RWPE1 (cell line): Measurements from ENCODE around the gene RASSF3.

ENCODE experiments used
- CTCF ChIA-PET: fragments of 350-600 bp; sonication (Branson Sonifier 250); formaldehyde crosslinking; extraction: SDS; loops from one replicate; lab custom pipeline; 2021; lab: Yijun Ruan, JAX
- POLR2A ChIA-PET: fragments of 400-600 bp; formaldehyde crosslinking; extraction: SDS; loops from one replicate; lab custom pipeline; 2020; ENCODE audit warnings: antibody characterized with exemption; ENCODE audit not compliant: low non-redundant PET; lab: Yijun Ruan, JAX
- DNase-seq: peaks from one replicate; pipeline ENCODE4 v3.0.0; 2012; ENCODE audit warnings: low spot score
- H3K27ac ChIP-seq: fragments of 450-650 bp; 2 replicates; pipeline ENCODE4 v1.5.1; 2017
- TF ChIP-seq, protein P1 (sequence below): fragments of 450-650 bp; conservative IDR thresholded peaks from 2 replicates; pipeline ENCODE4 v1.5.1; 2017; ENCODE audit warnings: low read depth, mild to moderate bottlenecking

The RASSF3 gene

DNA sequence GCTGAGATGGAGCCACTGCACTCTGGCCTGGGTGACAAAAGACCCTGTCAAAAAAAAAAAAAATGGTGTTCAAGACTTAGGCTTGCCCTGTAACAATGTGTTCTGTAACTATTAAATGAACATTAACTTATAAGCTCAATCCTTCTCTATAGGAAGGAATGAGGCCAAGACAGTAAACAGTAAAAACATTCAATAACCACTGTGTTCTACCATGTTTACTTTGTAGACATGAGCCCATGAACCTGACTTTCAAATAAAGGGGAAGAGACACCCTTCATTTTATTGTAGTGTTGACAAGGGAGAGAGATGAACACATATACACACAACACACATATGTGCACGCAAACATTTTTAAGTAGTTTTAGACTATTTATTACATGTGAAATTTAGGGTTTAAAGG, 20.1 kb upstream of the RASSF3 start:
- H3K27ac ChIP-seq: no peak overlapping the region
- ChIA-PET CTCF (interaction anchor here (0.6 kb wide), 2 partner anchors 19 to 376 kb away, joined by 3 to 4 read pairs; no protein-coding TSS in a partner anchor), POLR2A (interaction anchor here (0.7 kb wide), 1 partner anchor 12 kb away, joined by 5 read pairs; no protein-coding TSS in a partner anchor)
- no peak for DNase-seq
- TF ChIP-seq, protein P1, sequence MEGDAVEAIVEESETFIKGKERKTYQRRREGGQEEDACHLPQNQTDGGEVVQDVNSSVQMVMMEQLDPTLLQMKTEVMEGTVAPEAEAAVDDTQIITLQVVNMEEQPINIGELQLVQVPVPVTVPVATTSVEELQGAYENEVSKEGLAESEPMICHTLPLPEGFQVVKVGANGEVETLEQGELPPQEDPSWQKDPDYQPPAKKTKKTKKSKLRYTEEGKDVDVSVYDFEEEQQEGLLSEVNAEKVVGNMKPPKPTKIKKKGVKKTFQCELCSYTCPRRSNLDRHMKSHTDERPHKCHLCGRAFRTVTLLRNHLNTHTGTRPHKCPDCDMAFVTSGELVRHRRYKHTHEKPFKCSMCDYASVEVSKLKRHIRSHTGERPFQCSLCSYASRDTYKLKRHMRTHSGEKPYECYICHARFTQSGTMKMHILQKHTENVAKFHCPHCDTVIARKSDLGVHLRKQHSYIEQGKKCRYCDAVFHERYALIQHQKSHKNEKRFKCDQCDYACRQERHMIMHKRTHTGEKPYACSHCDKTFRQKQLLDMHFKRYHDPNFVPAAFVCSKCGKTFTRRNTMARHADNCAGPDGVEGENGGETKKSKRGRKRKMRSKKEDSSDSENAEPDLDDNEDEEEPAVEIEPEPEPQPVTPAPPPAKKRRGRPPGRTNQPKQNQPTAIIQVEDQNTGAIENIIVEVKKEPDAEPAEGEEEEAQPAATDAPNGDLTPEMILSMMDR: no peak

DNA sequence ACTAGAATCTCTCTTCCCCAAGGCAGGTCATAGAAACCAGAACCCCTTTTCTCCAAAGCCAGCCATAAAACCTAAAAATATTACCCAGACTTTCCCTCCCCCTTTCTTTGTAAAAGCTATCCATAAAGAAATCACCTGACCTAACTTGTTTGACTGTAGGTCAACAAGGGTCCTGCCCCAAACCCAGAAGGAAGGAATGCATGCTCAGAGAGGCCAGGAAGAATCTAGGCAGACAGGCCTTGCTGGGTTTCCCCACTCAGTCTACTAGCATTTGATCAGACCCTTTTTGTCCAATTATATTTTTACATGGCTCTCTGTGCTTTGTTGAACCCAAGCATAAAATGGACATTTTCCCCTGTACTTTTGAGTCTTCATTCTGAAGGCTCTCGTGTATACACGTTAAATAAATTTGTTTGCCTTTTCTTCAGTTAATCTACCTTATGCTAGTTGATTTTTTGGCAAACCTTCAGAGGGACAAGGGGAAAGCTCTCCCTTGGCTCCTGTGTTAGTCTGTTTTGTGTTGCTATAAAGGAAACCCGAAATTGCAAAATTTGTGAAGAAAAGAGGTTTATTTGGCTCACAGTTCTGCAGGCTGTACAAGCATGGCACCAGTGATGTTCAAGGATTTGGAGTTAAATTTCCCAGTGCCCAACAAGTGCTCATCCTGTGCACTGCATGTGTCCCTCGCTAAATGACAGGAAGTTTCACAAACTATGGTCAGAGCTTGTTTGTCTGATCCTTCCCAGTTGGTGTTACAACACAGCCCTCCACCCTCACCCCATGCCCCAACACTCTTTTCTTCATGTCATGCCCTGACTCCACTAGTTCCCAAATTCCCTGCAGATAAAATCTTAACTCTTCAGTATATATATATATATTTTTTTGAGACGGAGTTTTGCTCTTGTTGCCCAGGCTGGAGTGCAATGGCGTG, 14.2 kb upstream of the RASSF3 start:
- TF ChIP-seq, protein P1: no peak
- CTCF ChIA-PET: interaction anchor here (0.6 kb wide), 1 partner anchor 14 kb away, joined by 3 read pairs; no protein-coding TSS in a partner anchor
- no peak for DNase-seq
- H3K27ac ChIP-seq: no peak overlapping the region
- POLR2A ChIA-PET: no interaction called here

GRCh38 chr12:64598831-64599230, 11.5 kb upstream of the RASSF3 start:
- CTCF ChIA-PET: no interaction called here
- no peak for DNase-seq
- TF ChIP-seq, protein P1: no peak
- POLR2A ChIA-PET: no interaction called here
- H3K27ac ChIP-seq: no peak overlapping the region

DNA sequence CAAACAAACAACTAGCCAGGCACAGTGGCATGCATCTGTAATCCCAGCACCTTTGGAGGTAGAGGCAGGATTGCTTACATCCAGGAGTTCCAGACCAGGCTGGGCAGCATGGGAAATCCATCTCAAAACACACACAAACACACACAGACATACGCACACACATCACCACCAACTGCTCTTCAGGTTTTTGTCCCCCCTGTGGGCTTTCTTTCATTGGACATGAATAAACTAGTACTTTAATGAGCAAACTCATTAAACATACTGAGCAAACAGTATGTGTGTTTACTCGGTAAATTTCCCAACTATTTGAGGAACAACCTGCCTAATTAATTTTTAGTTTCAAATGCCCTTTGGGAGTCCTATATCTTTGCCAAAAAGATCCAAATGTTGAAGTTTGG, 10.1 kb upstream of the RASSF3 start:
- H3K27ac ChIP-seq: no peak overlapping the region
- CTCF ChIA-PET: no interaction called here
- TF ChIP-seq, protein P1: no peak
- DNase-seq: no peak
- POLR2A ChIA-PET: no interaction called here

DNA sequence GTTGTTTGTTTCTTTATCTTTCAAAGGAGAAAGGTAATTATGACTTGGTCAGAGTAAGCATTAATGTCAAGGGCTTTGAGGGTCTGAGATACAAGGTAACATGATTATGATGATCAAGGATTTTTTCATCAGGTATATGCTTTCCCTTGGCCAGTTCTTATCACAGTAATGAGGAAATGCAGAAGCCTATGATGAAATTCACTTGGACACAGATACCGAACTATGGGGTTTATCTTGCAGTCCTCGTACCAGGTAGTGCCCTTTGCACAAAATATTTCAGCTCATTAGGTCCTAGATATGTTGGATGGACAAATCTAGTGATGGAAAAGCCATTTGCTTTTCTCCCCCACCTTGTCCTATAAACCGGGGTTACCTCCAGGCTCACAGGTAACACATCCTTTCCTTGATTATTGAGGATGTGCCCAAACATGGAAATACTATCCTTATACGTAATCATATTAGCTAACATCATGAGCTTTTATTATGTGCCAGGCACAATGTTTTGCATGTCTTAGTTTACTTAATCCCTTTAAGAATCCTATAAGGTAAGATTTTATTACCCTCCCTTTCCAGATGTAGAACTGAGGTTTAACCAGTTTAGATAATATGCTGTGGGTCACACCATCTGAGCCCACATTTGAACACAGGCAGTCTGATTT, 7.0 kb upstream of the RASSF3 start:
- POLR2A ChIA-PET: no interaction called here
- DNase-seq: no peak
- TF ChIP-seq, protein P1: no peak
- H3K27ac ChIP-seq: no peak overlapping the region
- CTCF ChIA-PET: no interaction called here

DNA sequence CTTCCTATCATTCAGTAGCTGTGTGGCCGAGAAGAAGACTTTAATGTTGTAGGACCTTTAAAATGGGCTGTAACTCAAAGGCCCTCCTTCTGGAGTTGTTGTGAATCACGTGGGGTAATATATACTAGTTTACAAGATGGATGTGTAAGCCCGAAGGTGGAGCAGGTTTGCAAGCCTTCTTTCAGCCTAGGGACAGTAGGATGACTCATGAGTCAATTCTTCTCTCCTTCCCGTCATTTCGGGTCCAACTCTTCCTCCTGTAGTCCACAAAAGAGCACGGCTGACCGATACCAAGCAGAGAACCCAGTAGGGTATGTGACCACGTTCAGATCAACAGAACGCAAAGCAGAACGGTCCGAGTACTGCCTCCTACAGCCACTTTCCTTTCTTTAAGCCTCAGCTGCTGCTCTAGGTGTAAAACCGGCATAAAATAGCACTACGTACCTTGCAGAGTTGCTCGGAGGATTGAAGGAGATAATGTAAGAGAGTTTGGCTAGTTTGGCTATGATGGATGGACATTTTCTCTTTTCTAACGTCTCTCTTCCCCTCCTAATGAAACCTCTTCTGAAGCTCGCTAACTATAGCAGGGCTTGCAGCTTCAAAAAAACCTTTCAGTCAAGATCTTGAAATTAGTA, 1.3 kb upstream of the RASSF3 start:
- TF ChIP-seq, protein P1: peak; percentile 21; the same call in 1 of the 2 replicates
- ChIA-PET POLR2A (no interaction called here), CTCF (interaction anchor here (0.6 to 1.3 kb wide), 6 partner anchors 39 to 89 kb away, joined by 3 to 7 read pairs (median 4); no protein-coding TSS in a partner anchor)
- peak; percentile 68 for DNase-seq
- H3K27ac ChIP-seq: peak overlapping the region; percentile 96
